ENCODE data around the gene HDAC9.

The HDAC9 gene

DNA sequence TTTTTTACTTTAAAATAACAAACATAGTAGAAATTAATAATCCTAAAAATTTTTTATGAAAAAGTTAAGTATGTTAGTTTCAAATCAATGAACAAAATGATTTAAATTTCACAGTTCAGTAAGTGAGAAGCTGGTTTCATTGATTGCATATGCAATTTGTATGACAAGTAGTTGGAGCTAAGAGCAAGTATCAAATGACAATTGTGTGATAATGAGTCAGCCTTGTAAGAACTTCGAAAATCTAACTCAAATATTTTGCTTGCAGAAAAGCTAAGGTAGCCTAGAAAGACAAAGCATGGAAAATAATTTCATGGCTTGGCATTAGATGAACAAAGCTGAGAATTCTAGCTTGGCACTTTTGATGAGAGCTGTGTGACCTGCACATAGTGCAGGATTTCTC, 111.5 kb downstream of the HDAC9 start:
- DNase-seq, result no peak

GRCh38 chr7:18610331-18610948, 114.9 kb downstream of the HDAC9 start:
- DNase-seq, result no peak

GRCh38 chr7:18614841-18615240, 119.3 kb downstream of the HDAC9 start:
- DNase-seq, result no peak

- DNase-seq, result no peak
These were observed 123.8 kb downstream of the HDAC9 start for GRCh38 chr7:18619311-18619710.

- DNase-seq, result no peak
These were observed 127.8 kb downstream of the HDAC9 start for GRCh38 chr7:18623389-18623788.

GRCh38 chr7:18624459-18624858, 128.9 kb downstream of the HDAC9 start:
- no peak for DNase-seq

GRCh38 chr7:18626086-18626485, 130.5 kb downstream of the HDAC9 start:
- no peak for DNase-seq

GRCh38 chr7:18626717-18627116, 131.2 kb downstream of the HDAC9 start:
- no peak for DNase-seq

DNA sequence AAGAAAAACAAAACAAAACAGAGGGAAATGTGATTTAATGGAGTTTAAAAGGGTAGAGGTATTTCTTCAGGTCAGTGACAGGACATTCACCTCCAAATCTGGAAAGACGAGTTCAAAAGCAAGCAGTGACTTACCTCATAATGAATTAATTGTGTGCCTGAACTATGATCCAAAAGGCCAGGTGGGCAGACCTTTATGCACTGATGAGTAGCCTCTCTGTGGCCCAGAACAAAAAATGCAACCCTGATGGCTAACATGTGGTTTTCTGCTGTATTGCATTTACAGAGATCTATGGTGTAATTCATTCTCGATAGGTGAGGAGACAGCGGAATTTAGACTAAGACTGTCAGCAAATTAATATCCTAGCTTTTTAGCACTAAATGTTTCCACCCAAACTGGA, 142.0 kb downstream of the HDAC9 start:
- no peak for DNase-seq

- DNase-seq, result no peak
These were observed 143.3 kb downstream of the HDAC9 start for GRCh38 chr7:18638594-18639452.

DNA sequence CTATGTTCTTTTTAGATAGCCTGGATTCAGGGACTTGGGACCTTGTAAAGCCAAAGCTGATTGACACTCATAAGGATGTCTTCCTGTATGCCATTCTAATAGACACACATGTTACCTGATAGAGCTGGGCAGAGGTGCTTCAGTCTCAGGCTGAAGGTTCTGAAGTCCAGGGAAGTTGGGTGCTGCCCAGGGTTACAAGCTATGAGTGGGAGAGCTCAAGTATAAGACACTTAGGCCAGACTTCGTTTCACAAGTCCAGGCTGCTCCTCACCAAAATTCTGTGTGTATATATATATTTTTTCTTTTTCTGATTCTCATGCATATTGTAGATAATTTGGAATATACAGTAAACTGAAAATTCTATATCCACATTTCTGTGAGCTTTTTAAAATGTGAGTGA, 144.2 kb downstream of the HDAC9 start:
- DNase-seq, result no peak

DNA sequence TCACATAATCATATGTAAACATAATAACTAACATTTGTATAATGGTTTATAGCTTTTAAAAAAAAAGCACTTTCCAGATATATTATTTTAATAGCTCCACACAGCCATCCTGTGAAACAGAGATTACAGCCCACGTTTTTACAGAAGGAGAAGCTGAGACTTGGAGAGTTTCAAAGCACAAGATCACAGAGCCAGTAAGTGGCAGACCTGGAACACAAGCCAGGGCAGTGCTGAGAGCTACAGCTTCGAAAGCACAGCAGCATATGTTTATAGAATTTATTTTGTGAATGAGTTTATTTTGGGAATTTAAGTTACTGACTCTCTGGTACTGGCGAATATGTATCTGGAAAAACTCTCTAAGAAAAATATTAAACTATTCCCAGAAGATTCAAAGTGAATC, 149.4 kb downstream of the HDAC9 start:
- no peak for DNase-seq

DNA sequence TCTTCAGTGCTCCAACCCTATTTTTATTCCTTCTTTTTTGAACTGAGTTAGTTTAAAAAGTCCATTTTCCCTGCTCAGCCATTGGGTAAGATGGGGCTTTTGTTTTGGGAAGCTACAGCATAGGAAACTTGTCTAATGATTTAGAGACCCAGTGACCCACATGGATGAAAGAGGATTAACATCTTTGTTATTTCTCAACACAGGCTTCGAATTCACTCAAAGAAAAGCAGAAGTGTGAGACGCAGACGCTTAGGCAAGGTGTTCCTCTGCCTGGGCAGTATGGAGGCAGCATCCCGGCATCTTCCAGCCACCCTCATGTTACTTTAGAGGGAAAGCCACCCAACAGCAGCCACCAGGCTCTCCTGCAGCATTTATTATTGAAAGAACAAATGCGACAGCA, 152.0 kb downstream of the HDAC9 start:
- no peak for DNase-seq

- DNase-seq, result no peak
These were observed 153.6 kb downstream of the HDAC9 start for GRCh38 chr7:18648849-18649758.

DNA sequence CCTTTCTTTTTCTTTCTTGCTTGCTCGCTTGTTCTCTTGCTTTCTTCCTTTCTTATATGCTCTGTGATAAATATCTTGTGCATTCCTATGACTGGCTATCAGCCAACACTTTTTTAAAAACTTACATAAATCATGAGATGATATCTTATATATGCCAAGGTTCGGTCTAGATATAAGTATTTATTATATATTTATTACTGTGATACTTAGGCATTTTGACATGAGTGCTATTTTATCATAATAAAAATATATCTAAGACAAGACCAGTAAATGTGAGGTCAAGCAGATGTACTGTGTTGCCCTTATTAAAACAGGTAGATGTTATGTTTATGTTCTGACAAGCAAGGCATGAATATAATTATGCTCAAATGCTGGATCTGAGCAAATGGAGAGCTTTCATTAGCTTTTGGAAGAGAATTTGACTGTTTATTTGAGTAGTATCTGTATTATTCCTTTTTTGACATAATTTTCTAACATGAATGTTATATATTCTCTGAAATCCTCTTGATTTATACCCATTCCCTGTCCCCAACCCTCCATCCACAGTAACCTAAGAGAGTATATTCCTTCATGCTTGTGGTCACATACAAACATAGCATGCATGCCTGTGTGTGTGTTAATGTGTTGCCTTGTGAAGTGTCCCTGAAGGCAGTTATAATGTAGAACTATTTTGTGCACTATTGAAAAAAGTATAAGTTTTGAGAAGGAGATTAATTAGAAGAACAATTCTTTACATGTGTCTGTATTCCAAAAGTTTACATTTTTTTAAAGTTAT, 158.0 kb downstream of the HDAC9 start:
- DNase-seq, result no peak

GRCh38 chr7:18654709-18655108, 159.2 kb downstream of the HDAC9 start:
- DNase-seq, result no peak

DNA sequence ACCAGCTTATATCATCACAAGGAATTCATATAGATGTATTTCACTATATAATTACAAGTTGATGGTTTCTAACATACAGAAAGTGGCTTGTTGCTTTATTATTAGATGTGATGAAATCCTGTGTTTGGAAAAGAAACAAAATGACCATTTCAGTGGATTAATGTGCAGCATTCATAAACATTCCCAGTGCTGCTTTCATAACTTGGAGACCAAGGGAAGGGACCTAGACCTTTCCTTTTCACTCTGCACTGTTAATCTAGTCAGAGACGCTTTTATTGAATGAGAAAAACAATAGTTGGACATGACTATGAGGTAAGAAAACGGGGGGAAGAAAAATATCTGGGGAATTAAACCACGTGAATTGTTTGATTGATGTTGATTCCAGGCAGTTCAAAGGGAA, 160.0 kb downstream of the HDAC9 start:
- no peak for DNase-seq

GRCh38 chr7:18655912-18656311, 160.4 kb downstream of the HDAC9 start:
- no peak for DNase-seq

DNA sequence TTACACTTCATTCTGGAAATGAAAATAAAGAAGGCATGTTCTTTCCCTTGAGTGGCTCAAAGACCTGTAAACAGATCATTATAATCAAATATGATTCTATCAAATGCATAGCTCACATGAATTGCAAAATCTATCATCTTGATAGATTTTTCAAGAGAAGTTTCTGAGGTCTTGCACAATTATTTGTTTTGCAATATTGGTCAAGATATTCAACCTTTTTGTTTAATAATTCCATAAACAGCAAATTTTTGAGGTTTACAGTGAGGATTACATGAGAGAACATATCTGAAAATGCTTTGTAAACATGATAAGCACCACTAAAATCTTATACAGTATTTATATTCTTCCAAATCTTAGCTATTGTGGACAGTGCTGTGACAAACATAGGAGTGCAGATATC, 160.8 kb downstream of the HDAC9 start:
- DNase-seq, result no peak

- no peak for DNase-seq
These were observed 164.2 kb downstream of the HDAC9 start for GRCh38 chr7:18659746-18660145.

DNA sequence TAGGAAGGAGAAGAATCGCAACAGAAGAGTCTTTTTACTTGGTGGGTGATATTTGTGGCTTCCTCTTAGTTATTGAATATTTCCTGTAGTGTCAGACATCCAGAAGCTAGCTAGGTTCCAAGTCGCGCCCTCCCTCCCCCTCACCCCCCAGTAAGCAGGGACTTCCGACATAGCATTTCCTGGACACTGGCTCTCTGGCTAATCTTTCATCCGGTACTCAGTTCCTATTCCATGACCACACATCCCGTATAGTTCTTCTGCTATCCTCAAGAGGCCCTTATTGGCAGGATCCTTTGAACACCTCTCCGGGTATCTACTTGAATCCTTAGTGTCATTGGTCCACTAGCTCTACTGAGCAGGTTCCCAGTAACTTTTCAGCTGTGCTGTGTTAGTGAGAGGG, 167.8 kb downstream of the HDAC9 start:
- DNase-seq, result no peak

DNA sequence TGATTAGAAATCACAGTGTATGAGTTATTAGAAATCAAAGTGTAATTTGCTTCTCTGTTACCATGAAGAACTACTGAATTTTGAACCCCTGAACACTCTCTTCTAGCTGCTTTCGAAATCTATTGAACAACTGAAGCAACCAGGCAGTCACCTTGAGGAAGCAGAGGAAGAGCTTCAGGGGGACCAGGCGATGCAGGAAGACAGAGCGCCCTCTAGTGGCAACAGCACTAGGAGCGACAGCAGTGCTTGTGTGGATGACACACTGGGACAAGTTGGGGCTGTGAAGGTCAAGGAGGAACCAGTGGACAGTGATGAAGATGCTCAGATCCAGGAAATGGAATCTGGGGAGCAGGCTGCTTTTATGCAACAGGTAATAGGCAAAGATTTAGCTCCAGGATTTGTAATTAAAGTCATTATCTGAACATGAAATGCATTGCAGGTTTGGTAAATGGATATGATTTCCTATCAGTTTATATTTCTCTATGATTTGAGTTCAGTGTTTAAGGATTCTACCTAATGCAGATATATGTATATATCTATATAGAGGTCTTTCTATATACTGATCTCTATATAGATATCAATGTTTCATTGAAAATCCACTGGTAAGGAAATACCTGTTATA, 170.7 kb downstream of the HDAC9 start:
- peak; percentile 69 for DNase-seq
